ENCODE measurements around the gene LARP7.

GRCh38 chr4:112604589-112604988 is 32.4 kb upstream of the LARP7 start:
- TF ChIP-seq POLR2AphosphoS5 (IDR thresholded peaks at IDR 0.05; ENCODE audit: low read depth, low read length) (no peak), POLR2A (IDR thresholded peaks at IDR 0.05; ENCODE audit: low read depth, low read length) (no peak), SPI1 (IDR thresholded peaks at IDR 0.05; ENCODE audit: low read depth, low read length) (no peak), TAF1 (IDR thresholded peaks at IDR 0.05; ENCODE audit: low read depth, low read length) (no peak)
